Activated CD4-positive, alpha-beta T cell treated with anti-CD3 and anti-CD28 coated beads, Interleukin-2, Interleukin-4, amounts not matched to agents 100 ng/mL and 50 ng/mL, durations not matched to agents 16 hours and 8 hours (primary cell): ENCODE results near the gene PI4K2B.
"Not testable (repeated sequence)": the region's sequence is repeated elsewhere in the genome, so short reads cannot be mapped to it uniquely, and the experiment has no call there.

Experiments
- DNase-seq: peaks from one replicate; pipeline ENCODE4 v3.0.0-alpha.2; 2020; ENCODE audit warnings: low spot score

The PI4K2B gene

DNA sequence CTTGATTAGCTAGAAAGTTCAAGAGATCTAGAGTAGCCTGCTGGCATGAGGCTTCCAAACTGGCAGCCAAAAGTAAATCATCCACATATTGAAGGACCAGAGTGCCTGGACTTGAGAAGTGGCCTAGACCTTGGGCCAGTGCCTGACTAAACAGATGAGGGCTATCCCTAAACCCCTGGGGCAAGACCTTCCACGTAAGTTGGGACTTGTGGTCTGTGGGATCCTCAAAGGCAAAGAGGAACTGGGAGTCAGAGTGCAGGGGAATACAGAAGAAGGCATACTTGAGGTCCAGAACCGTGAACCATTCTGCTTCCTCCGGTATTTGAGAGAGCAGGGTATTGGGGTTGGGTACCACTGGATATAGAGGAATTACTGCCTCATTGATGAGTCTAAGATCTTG lies 8.4 kb downstream of the PI4K2B start:
- not testable (repeated sequence) for DNase-seq

DNA sequence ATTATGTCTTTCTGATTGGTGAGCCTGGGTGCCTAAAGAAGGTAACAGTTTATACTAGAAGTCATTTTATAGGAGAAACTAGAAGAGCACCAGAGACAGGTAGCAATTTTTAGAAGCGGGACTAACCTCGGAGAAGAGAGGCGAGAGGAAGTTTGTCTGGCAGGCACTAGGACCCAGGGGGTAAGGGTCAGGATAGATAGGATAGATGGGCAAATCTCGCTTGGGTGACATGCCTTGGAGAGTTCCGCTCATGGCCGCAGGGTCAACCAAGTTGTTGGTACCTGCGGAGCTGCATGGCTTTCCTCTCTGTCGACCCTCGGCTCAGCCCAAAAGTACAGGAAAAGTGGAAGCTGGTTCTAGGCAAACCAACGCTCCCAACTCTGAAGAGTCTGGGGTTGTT lies 11.3 kb downstream of the PI4K2B start:
- no peak for DNase-seq

DNA sequence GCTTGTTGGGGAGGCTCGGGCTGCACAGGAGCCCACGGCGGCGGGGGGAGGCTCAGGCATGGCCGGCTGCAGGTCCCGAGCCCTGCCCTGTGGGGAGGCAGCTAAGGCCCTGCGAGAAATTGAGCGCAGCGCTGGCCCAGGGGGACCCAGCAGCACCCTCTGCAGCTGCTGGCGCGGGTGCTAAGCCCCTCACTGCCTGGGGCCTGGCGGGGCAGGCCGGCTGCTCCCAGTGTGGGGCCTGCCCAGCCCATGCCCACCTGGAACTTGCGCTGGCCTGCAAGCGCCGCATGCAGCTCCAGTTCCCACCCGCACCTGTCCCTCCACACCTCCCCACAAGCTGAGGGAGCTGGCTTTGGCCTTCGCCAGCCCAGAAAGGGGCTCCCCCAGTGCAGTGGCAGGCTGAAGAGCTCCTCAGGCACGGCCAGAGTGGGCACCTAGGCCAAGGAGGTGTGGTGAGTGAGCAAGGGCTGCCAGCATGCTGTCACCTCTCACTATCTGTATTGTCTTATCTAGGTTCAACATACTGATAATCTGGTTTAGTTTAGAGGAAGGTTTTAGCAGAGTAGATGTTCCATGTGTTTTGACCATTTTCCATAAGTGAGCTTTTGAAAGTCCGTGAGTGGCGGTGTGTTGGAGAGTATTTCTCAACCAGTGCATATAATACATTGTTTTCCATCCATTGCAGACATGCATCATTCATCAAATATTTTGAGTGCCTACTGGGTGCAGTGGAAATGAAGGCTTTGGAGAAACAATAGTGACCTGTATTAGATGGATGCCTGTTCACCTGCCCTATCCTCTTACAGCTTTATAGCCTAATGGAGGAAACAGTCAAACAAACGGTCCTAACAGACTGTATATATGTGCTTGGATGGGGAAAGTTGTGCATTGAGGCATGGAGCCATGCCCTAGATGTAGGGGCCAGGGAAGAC lies 13.1 kb downstream of the PI4K2B start:
- no peak for DNase-seq

DNA sequence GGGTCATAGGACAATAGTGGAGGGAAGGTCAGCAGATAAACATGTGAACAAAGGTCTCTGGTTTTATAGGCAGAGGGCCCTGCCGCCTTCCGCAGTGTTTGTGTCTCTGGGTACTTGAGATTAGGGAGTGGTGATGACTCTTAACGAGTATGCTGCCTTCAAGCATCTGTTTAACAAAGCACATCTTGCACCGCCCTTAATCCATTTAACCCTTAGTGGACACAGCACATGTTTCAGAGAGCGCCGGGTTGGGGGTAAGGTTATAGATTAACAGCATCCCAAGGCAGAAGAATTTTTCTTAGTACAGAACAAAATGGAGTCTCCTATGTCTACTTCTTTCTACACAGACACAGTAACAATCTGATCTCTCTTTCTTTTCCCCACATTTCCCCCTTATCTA lies 15.0 kb downstream of the PI4K2B start:
- DNase-seq, result not testable (repeated sequence)

DNA sequence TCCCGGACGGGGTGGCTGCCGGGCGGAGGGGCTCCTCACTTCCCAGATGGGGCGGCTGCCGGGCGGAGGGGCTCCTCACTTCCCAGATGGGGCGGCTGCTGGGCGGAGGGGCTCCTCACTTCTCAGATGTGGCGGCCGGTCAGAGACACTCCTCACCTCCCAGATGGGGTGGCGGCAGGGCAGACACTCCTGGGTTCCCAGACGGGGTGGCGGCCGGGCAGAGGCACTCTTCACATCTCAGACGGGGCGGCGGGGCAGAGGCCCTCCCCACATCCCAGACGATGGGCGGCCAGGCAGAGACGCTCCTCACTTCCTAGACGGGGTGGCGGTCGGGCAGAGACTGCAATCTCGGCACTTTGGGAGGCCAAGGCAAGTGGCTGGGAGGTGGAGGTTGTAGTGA lies 15.7 kb downstream of the PI4K2B start:
- DNase-seq, result not testable (repeated sequence)

DNA sequence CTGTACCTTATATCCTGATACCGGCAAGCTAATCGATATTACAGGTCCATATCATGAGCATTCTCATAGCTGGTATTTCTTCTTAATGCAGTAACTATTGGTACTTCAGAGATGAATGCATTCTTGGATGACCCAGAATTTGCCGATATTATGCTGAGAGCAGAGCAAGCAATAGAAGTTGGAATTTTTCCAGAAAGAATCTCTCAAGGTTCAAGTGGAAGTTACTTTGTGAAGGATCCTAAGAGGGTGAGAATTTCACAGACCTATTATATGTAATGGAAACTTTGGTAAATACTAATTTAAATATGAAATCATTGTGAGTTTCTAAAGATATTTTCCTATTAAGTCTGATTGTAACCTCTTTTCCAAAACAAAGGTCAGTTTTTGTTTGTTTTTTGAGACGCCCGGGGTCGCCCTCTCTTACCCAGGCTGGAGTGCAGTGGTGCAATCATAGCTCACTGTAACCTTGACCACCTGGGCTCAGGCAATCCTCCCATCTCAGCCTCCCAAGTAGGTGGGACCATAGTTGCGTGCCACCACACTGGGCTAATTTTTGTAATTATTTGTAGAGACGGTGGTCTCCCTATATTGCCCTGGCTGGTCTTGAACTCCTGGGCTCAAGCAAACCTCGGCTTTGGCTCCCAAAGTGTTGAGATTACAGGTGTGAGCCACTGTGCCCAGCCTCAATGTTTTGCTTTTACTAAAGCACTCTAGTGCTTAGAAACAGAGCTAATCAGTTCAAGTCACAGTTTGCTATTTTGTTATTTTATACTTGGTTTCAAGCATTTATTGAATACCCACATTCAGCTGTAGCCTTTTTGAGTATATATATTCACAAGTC lies 18.6 kb downstream of the PI4K2B start:
- DNase-seq, result no peak

DNA sequence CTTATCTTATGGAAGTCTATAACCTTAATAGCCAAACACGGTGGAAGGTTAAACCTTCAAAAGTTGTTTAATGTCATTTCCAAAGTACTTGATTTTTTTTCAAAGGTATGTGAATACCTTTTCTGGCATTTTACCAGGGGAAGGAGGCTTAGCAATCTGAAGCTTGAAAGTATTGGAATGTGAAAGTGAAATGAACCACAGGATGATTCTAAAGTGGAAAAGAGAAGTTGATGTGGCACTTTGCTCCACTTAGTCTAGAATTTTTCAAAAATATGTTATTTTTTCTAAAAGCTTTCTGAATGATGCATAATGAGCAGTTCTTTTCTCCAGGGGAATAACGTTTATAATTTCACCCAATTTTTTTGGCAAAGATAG lies 19.2 kb downstream of the PI4K2B start:
- no peak for DNase-seq

DNA sequence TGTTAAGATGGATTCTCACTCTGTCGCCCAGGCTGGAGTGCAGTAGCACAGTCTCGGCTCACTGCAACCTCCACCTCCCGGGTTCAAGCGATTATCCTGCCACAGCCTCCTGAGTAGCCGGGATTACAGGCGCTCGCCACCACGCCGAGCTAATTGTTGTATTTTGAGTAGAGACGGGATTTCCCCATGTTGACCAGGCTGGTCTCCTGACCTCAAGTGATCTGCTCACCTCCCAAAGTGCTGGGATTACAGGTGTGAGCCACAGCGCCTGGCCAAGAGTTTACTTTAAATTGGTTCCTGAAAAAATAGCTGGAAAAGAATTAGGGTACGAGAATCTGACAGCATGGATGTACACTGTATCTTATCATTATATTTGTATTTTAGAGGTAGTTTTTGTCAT lies 20.0 kb downstream of the PI4K2B start:
- not testable (repeated sequence) for DNase-seq

DNA sequence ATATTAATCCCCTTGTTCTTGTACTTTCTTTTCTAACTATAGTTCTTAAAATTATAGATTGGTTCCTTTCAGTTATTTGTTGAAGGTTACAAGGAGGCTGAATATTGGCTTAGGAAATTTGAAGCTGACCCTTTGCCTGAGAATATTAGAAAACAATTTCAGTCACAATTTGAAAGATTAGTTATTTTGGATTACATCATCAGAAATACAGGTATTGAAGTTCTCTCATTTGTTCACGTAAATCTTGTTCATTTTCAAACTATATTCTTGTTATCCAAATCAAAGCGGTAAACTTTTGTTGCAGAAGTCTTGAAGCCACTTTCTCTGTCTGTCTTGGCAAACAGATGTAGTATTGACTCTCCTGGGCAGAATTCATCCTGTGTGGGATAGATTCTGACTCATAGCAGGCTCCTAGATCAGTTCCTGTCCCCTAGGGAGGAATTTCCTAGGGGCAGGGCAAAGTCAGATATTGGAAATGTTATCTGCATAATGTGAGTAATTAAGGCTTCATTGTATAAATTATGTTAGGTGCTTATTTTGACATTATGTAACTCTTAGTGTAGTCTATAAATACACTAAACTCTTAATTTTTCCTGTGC lies 25.2 kb downstream of the PI4K2B start:
- DNase-seq, result no peak

DNA sequence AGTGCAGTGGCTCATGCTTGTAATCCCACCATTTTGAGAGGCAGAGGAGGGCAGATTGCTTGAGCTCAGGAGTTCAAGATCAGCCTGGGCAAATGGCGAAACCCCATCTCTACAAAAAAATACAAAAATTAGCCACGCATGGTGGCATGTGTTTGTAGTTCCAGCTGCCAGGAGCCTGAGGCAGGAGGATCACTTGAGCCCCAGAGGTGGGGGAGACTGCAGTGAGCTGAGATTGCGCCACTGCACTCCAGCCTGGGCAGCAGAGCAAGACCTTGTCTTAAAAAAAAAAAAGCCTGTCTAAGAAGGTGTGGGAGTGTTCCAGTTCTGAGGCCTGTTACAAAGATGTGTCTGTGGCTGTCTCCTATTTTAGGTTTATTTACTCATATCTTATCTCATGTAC lies 38.0 kb downstream of the PI4K2B start:
- DNase-seq, result no peak

DNA sequence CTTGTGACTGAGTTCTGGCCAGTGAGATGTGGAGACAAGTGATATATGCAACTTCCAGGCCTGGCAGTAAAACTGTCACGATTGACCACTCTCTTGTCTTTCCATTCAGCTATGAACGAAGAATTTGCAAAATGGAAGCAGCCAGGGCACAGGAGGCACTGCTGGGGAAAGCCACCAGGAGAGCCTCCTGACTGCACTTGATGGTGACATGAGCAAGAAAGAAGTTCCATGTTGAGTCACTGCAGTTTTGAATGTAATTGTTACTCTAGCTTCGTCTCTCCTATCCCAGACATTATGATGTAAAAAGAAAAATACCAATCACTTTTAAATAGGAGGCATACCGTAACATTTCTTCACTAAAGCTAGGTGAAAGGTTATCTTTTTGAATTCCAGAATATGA lies 46.4 kb downstream of the PI4K2B start:
- no peak for DNase-seq

DNA sequence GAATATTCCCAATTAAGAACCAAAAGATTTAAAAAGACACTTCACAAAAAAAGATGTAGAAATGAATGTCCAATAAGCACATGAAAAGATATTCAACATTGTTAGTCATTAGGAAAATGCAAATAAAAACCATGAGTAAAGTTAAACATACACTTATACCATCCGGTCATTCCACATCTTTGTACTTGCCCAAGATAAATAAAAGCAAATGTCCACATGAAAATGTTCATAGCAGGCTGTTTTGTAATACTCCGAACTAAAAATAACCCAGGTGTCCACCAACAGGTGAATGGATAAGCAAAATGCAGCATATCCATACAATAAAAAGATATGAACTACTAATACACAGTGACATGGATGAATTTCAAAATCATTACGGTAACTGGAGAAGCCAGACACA lies 50.1 kb downstream of the PI4K2B start:
- DNase-seq, result no peak

DNA sequence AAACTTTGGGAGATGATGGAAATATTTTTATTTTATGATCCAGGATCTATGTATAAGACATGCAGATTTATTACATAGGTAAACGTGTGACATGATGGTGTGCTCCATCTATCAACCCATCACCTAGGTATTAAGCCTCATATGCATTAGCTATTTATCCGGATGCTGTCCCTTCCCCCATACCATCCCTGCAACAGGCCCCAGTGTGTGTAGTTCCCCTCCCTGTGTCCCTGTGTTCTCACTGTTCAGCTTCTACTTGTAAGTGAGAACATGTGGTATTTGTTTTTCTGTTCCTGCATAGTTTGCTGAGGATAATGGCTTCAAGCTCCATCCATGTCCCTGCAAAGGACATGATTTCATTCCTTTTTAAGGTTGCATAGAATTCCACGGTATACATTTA lies 50.6 kb downstream of the PI4K2B start:
- no peak for DNase-seq

DNA sequence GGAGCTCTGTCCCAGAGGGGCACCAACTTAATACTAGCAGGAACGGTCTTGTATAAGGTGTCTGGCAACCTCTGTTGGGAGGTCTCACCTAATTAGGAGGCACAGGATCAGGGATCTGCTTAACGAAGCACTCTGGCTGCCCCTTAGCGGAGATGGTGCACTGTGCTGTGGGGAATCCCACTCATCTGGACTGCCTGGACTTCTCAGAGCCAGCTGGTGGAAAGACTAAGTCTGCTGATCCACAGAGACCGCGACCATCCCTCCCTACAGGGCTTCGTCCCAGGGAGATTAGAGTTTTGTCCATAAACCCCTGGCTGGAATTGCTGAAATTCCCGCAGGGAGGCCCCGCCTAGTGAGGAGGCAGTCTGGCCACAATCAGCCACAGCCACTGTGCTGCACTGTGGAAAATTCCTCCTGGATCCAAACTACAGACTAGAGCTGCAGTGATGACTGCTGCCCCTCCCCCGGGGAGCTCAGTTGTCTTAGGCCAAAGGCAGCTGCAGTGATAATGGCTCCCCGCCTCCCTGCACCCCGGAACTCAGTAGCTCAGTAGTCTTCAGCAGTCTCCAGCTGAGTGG lies 56.7 kb downstream of the PI4K2B start:
- DNase-seq, result no peak

DNA sequence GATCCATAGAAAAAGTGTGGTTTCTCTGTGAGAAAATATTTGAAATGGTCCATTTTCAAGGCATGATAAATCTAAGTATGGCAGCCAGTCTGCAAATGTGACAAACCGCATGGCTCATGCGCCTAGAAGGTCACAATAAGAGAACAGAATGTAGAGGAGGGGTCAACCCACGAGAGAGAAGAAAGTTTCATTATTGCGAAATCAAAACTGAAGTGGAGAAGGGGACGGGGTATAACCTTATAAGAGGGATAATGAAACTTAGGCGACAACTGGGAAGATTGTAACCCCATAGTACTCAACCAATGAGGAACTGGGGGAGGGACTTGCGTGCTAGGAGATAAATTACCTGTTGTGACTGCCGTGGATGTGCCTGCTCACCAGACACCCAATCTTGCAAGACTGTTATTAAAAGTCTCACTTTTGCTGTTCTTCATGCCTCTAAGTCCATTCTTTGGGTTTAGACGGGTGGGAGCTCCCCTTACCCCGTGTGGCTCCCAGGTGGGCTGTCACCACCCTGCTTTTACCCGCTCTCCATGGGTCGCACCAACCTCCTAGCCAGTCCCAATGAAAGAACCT lies 57.4 kb downstream of the PI4K2B start:
- no peak for DNase-seq

DNA sequence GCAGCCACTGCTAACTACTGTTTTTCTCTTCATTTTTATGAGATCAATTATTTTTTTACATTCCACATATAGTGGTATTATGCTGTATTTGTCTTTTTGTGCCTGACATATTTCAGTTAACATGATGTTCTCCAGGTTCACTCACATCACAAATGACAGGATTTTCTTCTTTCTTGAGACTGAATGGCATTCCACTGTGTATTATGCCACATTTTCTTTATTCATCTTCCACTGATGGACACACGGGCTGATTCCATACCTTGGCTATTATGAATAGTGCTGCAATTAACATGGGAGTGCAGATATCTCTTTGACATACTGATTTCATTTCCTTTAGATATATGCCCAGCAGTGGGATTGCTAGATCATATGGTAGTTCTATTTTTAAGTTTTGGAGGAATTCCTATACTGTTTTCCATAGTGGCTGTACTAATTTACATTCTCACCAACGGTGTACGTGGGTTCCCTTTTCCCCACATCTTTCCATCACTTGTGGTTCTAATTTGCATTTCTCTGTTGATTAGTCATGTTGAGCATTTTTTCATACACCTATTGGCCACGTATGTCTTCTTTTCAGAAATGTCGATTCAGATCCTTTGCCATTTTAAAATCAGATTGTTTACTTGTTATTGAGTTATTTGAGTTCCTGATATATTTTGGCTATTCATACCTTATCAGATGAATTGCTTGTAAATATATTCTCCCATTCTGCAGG lies 63.9 kb downstream of the PI4K2B start:
- no peak for DNase-seq

DNA sequence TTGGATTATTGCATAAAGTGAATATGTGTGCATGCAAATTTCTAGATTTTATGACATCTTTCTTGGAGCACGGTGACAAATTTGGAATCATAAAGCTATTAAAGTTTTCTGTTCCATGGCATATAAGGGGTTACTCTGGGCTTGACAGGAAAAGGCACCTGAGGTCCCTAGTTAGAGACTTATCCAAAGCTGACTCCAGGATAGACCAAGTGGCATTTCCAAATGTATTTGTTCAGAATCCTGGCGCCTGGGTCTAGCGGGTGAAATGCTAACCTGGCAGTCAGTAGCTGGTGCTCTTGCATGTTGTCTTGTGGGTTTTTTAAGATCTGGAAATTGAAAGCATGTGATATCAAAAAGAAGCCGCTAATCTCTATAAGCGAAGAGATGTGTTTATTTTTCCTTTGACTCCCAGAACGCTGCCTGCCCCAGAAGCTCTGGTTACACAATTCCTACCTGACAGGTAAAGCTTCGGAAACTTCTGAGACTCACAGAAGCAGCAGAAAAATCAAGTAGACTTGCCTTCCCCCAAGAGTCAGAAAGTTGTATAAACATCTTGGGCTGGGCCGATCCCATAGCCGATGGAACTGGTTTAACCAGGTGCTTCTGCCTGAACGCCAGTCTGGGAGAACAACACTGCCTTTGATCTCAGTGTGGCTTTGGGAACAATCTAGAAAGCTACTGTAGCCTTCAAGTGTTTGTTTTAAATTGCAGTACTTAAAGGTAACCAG lies 65.8 kb downstream of the PI4K2B start:
- DNase-seq, result no peak

DNA sequence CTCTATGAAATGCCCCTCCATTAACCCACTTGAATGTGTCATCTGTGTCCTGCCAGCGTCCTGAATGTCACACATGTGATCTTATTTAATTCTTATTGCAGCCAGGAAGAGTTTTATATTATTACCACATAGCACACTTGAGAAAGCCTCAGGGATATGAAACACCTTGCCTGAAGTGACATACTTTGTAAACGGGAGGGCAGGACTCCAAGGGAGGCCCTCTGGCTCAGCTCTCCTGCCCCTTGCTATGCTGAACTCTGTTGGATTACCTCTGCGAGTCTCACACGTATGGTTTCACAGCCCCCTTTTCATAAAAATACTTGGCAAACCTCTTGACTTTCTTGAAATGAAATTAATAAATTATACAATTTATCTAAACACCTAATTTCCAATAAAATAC lies 67.6 kb downstream of the PI4K2B start:
- DNase-seq, result no peak

DNA sequence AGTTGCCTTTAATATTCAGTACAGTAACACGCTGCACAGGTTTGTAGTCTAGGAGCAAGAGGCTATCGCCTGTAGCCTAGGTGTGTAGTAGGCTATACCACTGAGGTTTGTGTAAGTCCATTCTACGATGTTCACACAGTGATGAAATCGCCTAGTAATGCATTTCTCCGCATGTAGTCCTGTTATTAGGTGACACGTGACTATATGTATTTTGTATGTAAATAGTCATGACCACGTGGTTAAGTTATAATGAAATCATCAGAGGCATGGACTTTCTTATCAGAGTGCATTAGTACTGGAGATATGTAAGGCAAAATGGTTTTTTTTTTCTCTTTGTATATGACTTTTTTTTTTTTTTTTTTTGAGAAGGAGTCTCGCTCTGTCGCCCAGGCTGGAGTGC lies 68.8 kb downstream of the PI4K2B start:
- no peak for DNase-seq

DNA sequence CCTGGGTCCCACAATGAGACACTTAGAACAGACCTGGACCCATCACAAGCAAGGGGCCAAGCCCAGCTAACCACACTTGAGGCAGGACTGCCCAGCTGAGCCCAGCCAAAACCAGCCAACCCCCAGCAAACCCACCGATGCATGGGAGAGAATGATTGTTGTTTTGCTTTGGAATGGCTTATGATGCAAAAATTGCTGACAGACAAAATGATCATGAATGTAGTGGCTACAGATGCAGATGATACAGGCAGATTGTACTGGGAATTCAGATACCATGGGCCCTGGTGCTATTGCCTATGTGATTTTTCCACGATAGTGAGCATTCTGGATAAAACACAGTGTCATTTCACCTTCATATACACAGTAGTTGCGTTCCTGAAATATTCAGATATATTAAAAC lies 69.7 kb downstream of the PI4K2B start:
- no peak for DNase-seq
